Measurements from ENCODE around the gene ZNF827.

Gene ZNF827

GRCh38 chr4:145945431-145946155 is 7.0 kb upstream of the ZNF827 start:
- TF ChIP-seq CTCF (IDR thresholded peaks at IDR 0.05): no peak
- no peaks in the 10 kb centered on the region for H3K4me1 ChIP-seq (ENCODE audit: control insufficient read depth in 1 of 2, insufficient read depth in 1 of 2, low read depth in 1 of 2, low read length in 1 of 2)
- H3K9me3 ChIP-seq: no peaks in the 10 kb centered on the region
- H3K27me3 ChIP-seq: peaks cover 36% of the 10 kb centered on the region
- no peak overlapping the region for H3K27ac ChIP-seq
- H3K36me3 ChIP-seq: no peaks in the 10 kb centered on the region
- no peak overlapping the region for H3K4me3 ChIP-seq (ENCODE audit: low read depth in 1 of 2, low read length in 1 of 2)

GRCh38 chr4:145944886-145945285 is 6.3 kb upstream of the ZNF827 start:
- Histone ChIP-seq H3K4me1 (ENCODE audit: control insufficient read depth in 1 of 2, insufficient read depth in 1 of 2, low read depth in 1 of 2, low read length in 1 of 2) (no peaks in the 10 kb centered on the region), H3K27ac (no peak overlapping the region), H3K4me3 (ENCODE audit: low read depth in 1 of 2, low read length in 1 of 2) (no peak overlapping the region), H3K27me3 (peaks cover 37% of the 10 kb centered on the region), H3K9me3 (no peaks in the 10 kb centered on the region), H3K36me3 (no peaks in the 10 kb centered on the region)
- no peak for TF ChIP-seq CTCF (IDR thresholded peaks at IDR 0.05)

GRCh38 chr4:145939856-145940255 is 1.2 kb upstream of the ZNF827 start:
- Histone ChIP-seq H3K9me3 (no peaks in the 10 kb centered on the region), H3K4me3 (ENCODE audit: low read depth in 1 of 2, low read length in 1 of 2) (no peak overlapping the region), H3K27me3 (peaks cover 73% of the 10 kb centered on the region), H3K4me1 (ENCODE audit: control insufficient read depth in 1 of 2, insufficient read depth in 1 of 2, low read depth in 1 of 2, low read length in 1 of 2) (peaks cover 22 to 35% of the 10 kb centered on the region in 2 experiments), H3K27ac (no peak overlapping the region), H3K36me3 (no peaks in the 10 kb centered on the region)
- no peak for TF ChIP-seq CTCF (IDR thresholded peaks at IDR 0.05)

- Histone ChIP-seq H3K4me3 (ENCODE audit: low read depth in 1 of 2, low read length in 1 of 2) (no peak overlapping the region), H3K27ac (no peak overlapping the region), H3K4me1 (ENCODE audit: control insufficient read depth in 1 of 2, insufficient read depth in 1 of 2, low read depth in 1 of 2, low read length in 1 of 2) (peaks cover 22 to 35% of the 10 kb centered on the region in 2 experiments), H3K9me3 (no peaks in the 10 kb centered on the region), H3K36me3 (no peaks in the 10 kb centered on the region), H3K27me3 (peaks cover 78% of the 10 kb centered on the region)
- no peak for TF ChIP-seq CTCF (IDR thresholded peaks at IDR 0.05)
Measured at GRCh38 chr4:145939441-145939750, 773 bp upstream of the ZNF827 start.

- Histone ChIP-seq H3K4me3 (ENCODE audit: low read depth in 1 of 2, low read length in 1 of 2) (peak overlapping the region; percentile 46 to 58), H3K27me3 (peaks cover 86% of the 10 kb centered on the region), H3K9me3 (no peaks in the 10 kb centered on the region), H3K4me1 (ENCODE audit: control insufficient read depth in 1 of 2, insufficient read depth in 1 of 2, low read depth in 1 of 2, low read length in 1 of 2) (peaks cover 22 to 35% of the 10 kb centered on the region in 2 experiments), H3K36me3 (no peaks in the 10 kb centered on the region), H3K27ac (no peak overlapping the region)
- no peak for TF ChIP-seq CTCF (IDR thresholded peaks at IDR 0.05)
Measured at GRCh38 chr4:145937971-145938611, 532 bp downstream of the ZNF827 start.
